Smooth muscle cell (in vitro differentiated cells): ENCODE results near the gene TTN. TPM values are rescaled to one million over a fixed set of nuclear protein-coding genes. Genes with fewer than 3 reads are reported as not detected.
A peak's percentile ranks its signal among the peaks of the same experiment; 100 is the strongest.

Source experiments
- DNase-seq: peaks from one replicate; lab custom pipeline; 2025; ENCODE audit not compliant: unreplicated experiment; lab: John Stamatoyannopoulos, UW
- H2AFZ ChIP-seq: fragments of 200-600 bp; sonication (generic); 2 replicates; pipeline ENCODE4 v1.6.0; 2016; ENCODE audit warnings: antibody characterized with exemption, low read depth, mild to moderate bottlenecking
- H3F3A ChIP-seq: fragments of 200-600 bp; sonication (generic); 2 replicates; pipeline ENCODE4 v1.6.0; 2017; ENCODE audit warnings: antibody characterized with exemption, low read depth
- H3K27ac ChIP-seq: fragments of 200-600 bp; sonication (generic); 2 replicates; pipeline ENCODE4 v1.5.1; 2016; ENCODE audit warnings: low read depth, mild to moderate bottlenecking
- H3K27me3 ChIP-seq: fragments of 200-600 bp; sonication (generic); 2 replicates; pipeline ENCODE4 v1.6.1; 2016; ENCODE audit warnings: low read depth, mild to moderate bottlenecking
- H3K36me3 ChIP-seq: fragments of 200-600 bp; sonication (generic); 2 replicates; pipeline ENCODE4 v1.5.1; 2016; ENCODE audit warnings: low read depth
- H3K4me1 ChIP-seq: fragments of 200-600 bp; sonication (generic); 2 replicates; pipeline ENCODE4 v1.5.1; 2016; ENCODE audit warnings: low read depth
- H3K4me2 ChIP-seq: fragments of 200-600 bp; sonication (generic); 2 replicates; pipeline ENCODE4 v1.6.0; 2016; ENCODE audit warnings: mild to moderate bottlenecking
- H3K4me3 ChIP-seq: fragments of 200-600 bp; sonication (generic); 2 replicates; pipeline ENCODE4 v1.5.1; 2016; ENCODE audit warnings: mild to moderate bottlenecking
- H3K79me2 ChIP-seq: fragments of 200-600 bp; sonication (generic); 2 replicates; pipeline ENCODE4 v1.6.0; 2016; ENCODE audit warnings: low read depth, mild to moderate bottlenecking
- H3K9ac ChIP-seq: fragments of 200-600 bp; sonication (generic); 2 replicates; pipeline ENCODE4 v1.6.0; 2016; ENCODE audit warnings: low read depth
- H3K9me3 ChIP-seq: fragments of 200-600 bp; sonication (generic); replicated peaks from 2 replicates; pipeline ENCODE4 v1.5.1; 2016; ENCODE audit warnings: low read depth
- H4K20me1 ChIP-seq: fragments of 200-600 bp; sonication (generic); 2 replicates; pipeline ENCODE4 v1.6.0; 2016; ENCODE audit warnings: low read depth
- CTCF ChIP-seq: fragments of 200-600 bp; sonication (generic); IDR thresholded peaks from 2 replicates; pipeline ENCODE4 v1.5.1; 2017; ENCODE audit warnings: borderline replicate concordance, mild to moderate bottlenecking, antibody characterized with exemption; ENCODE audit not compliant: insufficient read depth, poor library complexity, severe bottlenecking
- WGBS: methylation state at CpG from one replicate; pipeline ENCODE4 v1.1.7; 2016; ENCODE audit warnings: low lambda C conversion rate; 5-methylcytosine and 5-hydroxymethylcytosine counted together
- polyA plus RNA-seq: library from polyadenylated mRNA; unstranded; fragments of >200 nt; fragmentation: Nextera tagmentation; extraction: Ambion mirVana; gene quantifications from 2 replicates; pipeline ENCODE4 v1.2.1, GENCODE V29; 2016
- total RNA-seq: library from RNA; depleted of rRNA; stranded (reverse); fragments of >200 nt; gene quantifications from 2 replicates; pipeline ENCODE4 v1.2.3, GENCODE V29; 2014

Gene TTN
- total and polyA plus RNA-seq, 2 experiments from 2014 or later = 0.25 TPM; not detected in 1

DNA sequence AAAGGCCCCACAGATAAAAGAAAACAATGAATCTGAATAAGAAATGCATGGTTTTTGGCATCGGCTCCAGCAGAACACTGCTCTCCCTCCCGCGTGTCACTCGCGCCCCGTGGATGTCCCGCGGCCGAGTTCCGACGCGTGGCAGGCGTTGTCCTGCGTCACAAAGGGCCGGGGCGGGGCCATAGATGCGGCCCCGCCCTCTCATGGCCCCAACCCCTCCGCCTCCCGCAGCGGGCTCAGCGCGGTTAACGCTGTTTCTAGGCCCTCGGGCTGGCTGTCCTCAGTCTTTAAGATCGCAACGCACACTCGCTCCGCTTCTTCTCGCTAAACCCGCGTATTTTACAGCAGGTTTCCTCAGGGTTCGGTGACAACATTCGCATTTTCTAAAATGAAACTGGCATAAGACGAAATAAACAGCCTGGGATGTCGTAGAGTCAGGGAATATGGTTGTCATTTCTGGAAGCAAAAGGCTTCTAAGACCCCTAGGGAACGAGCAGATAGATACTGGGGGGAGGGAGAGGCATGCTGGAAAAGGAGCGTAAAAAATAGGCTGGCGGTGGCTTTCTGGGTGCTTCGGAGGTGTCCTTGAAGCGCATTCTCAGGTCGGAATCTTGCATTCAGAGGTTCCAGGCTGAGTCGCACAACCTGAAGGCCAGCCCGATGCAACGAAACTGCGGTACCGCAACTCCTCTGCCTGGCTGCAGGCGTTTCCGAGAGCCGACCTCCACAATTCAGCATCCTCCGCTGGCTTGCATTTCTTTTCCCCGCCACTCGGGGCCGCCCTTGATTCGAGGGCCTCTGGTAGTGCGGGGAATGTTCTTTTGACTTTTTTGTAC, 328.6 kb downstream of the TTN start, which contains the start of gene FKBP7:
FKBP7 (minus strand) TSS at position 162 of the 836 bp plus-strand sequence; CDS start at position 61, 101 bp downstream.
- Histone ChIP-seq H3K4me2 (peak within 1 kb of the TSS; percentile 92), H3K27ac (peak within 1 kb of the TSS; percentile 94), H3K36me3 (no peaks in the 10 kb centered on the region), H3K9ac (peak within 1 kb of the TSS; percentile 89), H3K4me3 (peak within 1 kb of the TSS; percentile 91), H3F3A (peaks cover 5% of the 10 kb centered on the region), H3K79me2 (peaks cover 67% of the 10 kb centered on the region), H3K4me1 (peaks cover 32% of the 10 kb centered on the region), H3K9me3 (no peaks in the 10 kb centered on the region), H2AFZ (peak within 1 kb of the TSS; percentile 95), H3K27me3 (no peaks in the 10 kb centered on the region), H4K20me1 (peaks cover 28% of the 10 kb centered on the region)
- TF ChIP-seq CTCF = peak; percentile 49
- 2% methylated on average over 45 of the region's 56 CpGs for WGBS
- DNase-seq = peak; percentile 50

DNA sequence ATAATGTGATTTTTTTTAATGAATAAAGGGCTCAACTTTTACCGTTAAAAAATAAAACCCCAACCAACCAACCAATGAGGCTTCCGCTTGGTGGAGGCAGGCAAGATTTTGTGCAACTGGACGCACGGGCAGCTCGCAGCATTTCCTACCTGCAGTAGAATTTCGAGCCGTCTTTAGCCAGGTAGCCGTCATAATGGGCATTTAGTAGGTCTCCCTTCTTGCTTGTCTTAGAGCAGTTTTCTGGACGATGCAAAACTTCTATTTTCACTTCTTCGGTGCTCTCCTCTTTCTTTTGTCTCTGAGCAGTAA, 329.1 kb downstream of the TTN start:
- Histone ChIP-seq H3K4me3 (peak overlapping the region; percentile 91), H3K27me3 (no peaks in the 10 kb centered on the region), H3K36me3 (no peaks in the 10 kb centered on the region), H3K4me1 (peaks cover 32% of the 10 kb centered on the region), H3K4me2 (peak overlapping the region; percentile 92), H4K20me1 (peaks cover 22% of the 10 kb centered on the region), H3K79me2 (peaks cover 64% of the 10 kb centered on the region), H3K27ac (peak overlapping the region; percentile 94), H3K9me3 (no peaks in the 10 kb centered on the region), H3K9ac (peak overlapping the region; percentile 89), H3F3A (peaks cover 5% of the 10 kb centered on the region), H2AFZ (peak overlapping the region; percentile 95)
- 4% methylated on average over 10 of the region's 10 CpGs for WGBS
- no peak for TF ChIP-seq CTCF
- no peak for DNase-seq

DNA sequence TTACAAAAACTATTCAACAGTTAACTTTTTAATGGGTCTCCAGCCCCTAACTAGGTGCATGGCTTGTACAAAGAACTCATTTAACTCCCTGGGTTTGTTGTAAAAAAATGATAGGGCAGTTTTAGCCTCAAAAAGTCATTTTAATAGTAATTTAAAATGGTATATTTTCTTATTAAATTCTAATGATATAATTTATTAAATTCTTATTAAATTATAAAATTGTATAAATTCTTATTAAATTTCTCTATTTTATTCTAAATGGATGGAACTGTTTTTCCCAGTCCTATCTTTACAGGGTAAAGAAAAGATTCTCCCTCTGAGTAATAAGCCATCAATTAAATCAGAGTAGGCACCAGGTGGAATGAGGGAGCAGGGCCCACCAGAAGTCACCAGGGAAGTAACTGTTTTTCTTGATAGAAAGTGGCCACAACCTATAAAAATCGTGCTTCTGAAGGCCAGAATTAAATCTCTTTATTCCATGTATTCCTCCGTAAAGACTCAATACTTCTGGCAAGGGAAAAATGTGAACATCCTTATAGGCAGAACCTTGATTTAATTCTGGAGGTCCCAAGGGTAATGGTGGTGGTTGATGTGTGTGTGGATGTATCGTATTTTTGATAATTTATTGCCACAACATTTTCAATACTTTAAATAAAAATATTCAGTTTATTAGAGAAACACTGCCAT, 329.6 kb downstream of the TTN start:
- no peaks in the 10 kb centered on the region for H3K9me3 ChIP-seq
- peaks cover 59% of the 10 kb centered on the region for H3K79me2 ChIP-seq
- DNase-seq = no peak

More for the DNA sequence above, 329.6 kb downstream of the TTN start:
- Histone ChIP-seq H4K20me1 (peaks cover 18% of the 10 kb centered on the region), H3K4me3 (peak overlapping the region; percentile 91), H3K4me1 (peaks cover 32% of the 10 kb centered on the region), H2AFZ (peak overlapping the region; percentile 95), H3K9ac (peak overlapping the region; percentile 89), H3K36me3 (no peaks in the 10 kb centered on the region), H3K27me3 (no peaks in the 10 kb centered on the region), H3K4me2 (peak overlapping the region; percentile 92), H3K27ac (peak overlapping the region; percentile 94), H3F3A (peaks cover 5% of the 10 kb centered on the region)
- TF ChIP-seq CTCF = no peak
- WGBS = 32% methylated on average over 3 of the region's 3 CpGs
